HL-60/S4 (cell line): Measurements from ENCODE around the gene BFAR.
"Not testable (repeated sequence)": the region's sequence is repeated elsewhere in the genome, so short reads cannot be mapped to it uniquely, and the experiment has no call there.

Experiments used
- in situ Hi-C: fragments of 300-500 bp; cut with MboI; formaldehyde crosslinking; loops from 2 replicates; pipeline ENCODE4 v1.14.3; 2022; ENCODE audit warnings: low sequenced_read_pairs

The BFAR gene, protein sequence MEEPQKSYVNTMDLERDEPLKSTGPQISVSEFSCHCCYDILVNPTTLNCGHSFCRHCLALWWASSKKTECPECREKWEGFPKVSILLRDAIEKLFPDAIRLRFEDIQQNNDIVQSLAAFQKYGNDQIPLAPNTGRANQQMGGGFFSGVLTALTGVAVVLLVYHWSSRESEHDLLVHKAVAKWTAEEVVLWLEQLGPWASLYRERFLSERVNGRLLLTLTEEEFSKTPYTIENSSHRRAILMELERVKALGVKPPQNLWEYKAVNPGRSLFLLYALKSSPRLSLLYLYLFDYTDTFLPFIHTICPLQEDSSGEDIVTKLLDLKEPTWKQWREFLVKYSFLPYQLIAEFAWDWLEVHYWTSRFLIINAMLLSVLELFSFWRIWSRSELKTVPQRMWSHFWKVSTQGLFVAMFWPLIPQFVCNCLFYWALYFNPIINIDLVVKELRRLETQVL

DNA sequence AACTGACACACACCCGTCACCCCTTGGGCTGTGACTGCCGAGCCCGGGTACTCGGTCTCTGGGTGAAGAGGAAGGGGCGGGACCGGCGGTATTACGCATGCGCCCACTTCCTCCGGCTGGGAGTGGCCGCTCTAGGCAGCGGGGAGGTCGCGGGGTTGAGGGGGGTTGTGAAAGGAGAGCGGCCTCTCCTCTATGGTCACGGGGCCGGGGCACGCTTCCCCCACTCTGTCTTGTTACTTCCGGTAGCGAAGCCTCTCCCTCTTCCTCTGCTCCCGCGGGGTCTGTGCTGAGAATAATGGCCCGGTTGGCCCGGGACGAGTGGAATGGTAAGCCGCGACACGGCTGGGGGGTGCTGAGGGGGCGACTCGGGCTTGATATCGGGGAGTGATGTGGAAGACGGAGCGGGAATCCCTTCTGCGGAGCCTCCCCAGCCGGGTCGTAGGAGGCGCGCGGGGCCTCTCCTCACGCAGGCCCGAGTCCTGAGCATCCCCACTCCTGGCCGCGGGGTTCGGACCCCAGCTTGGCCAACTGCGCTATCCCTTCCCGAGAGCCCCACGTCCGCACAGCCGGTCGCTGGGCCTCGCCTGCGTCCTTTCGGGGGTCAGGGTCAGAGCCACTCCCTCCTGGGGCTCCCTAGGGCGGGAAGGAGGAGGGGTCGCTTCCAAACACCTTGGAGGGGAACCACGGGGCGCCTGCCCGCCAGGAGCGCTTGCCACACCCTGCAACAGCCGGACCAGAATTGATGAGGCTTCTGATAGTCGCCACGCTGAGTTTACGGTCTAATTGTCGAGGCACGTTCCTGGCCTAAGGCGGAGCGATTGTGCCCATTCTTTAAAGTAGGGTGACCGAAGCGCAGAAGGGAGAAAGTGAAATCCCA lies at the start of gene BFAR:
Gene BFAR (plus strand): TSS at position 259 of the 877 bp plus-strand sequence. CDS start 11,396 bp downstream, outside the sequence.
- in situ Hi-C loops = no loop called here

DNA sequence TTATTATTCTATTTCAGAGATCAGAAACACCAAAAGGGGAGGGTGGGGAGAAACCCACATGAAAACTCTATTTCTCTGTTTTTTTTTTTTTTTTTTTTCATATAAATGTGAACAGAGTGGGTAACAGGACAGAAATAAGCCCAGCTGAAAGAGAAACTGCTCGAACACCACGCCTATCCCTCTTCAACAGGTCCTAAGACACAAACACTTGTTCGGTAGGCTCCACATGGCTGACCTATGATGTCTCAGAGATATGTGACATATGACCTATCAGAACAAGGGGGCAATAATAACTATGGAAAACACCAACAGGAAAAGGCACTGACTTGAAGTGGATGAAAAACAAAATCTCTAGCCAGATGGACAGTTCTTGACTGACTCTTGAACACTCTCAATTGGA lies 47.5 kb upstream of the BFAR start:
- in situ Hi-C loops = no loop called here

DNA sequence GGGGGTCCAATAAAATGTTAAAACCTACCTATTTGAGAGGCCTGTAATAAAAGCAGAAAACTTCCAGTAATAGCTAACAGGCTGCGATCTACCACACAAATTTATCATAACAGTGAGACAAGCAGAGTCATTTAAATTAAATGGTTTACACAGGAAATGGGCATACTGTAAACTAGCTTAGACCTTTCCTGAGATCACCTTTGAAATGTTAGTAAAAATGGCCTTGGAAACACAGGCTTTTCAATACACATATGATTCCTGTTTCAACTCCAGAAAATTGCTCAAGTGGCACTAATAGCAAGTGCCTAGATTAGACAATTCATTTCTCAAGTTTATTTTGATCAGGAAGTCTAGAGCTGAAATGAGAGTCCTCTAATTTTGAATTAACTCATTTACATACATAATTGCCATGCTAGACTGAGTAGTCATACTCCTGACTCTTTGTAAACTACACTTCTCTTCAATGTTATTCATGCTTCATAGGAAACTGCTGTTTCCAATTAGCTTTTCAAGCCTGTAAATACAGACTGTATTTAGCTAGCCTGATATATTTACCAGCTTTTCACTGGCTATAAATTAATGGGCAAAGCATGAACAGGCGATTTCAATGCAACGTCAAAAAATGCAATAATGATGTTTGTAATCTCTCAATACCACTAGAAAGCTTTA lies 46.0 kb upstream of the BFAR start:
- in situ Hi-C loops = no loop called here

DNA sequence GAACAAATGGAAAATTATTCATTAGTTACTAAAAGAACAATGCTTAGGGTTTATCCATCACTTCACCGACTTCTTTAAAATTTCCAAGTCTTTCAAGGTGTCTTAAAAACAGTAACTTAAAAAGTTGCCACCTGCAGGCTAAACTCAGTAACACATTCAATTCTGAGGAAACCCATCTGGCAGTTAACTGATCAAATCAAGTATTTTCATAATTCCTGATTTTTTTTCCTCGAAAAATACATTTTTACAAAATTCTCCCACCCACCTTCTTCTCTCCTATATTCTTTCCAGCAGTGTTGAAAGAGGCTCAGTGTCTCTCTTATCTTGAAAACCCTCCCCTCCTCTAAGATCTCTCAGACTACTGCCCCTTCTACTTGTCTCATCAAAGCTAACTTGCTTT lies 32.6 kb upstream of the BFAR start:
- in situ Hi-C loops = no loop called here

DNA sequence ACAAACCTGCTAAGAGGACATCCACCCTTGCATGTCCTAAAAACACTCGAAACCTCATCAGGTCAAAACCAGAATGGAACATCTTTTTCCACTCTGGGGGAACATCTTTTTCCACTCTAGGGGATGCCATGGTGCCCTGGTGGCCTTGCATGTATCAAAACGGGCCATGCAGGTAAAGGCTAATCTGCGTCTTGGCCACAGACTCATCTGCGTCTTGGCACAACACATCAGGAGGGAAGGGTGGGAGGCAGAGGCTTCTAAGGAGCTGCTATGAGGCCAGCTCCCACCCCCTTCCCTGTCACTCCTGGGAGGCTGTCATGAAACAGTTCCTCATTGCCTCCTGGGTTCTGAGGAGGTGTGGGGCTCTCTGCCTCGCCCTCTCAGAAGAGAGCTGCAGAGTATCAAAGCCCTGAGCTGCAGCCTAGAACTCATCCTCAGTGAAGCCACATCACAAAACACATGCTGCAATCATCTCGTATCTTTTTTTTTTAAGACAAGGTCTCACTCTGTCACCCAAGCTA lies 30.2 kb upstream of the BFAR start:
- in situ Hi-C loops = no loop called here

DNA sequence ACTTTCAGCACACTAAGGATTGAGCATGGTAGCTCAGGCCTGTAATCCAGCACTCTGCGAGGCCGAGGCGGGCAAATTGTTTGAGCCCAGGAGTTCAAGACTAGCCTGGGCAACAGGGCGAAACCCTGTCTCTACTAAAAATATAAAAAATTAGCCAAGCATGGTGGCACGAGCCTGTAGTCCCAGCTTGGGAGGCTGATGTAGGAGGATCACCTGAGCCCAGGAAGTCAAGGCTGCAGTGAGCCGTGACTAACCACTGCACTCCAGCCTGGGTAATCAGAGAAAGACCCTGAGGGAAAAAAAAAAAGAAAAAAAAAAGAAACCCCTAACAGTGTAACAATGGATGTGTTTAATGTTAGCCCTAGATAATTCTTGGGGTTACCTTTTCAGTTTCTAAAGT lies 26.6 kb upstream of the BFAR start:
- in situ Hi-C loops = no loop called here

DNA sequence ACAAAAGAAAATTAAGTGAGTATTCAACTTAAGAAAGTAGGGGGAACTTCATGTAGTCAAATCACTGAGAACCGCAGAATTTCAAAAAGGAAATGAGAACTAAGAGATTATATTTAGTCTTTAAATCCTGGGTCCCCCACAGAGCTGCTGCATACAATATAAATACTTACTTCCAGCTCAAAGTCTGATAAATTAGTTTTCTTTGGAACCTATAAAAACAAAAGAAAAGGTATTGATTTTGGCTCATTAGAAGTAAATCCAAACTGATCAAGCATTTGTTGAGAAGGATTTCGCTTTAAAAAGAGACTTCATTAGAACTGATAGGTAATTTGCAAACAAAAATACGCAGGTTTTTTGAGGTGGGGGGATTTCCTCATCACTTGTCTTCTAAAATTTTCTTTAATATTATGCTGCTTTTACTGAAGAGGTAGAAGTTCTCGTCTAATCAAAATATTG lies 24.6 kb upstream of the BFAR start:
- in situ Hi-C loops = no loop called here

DNA sequence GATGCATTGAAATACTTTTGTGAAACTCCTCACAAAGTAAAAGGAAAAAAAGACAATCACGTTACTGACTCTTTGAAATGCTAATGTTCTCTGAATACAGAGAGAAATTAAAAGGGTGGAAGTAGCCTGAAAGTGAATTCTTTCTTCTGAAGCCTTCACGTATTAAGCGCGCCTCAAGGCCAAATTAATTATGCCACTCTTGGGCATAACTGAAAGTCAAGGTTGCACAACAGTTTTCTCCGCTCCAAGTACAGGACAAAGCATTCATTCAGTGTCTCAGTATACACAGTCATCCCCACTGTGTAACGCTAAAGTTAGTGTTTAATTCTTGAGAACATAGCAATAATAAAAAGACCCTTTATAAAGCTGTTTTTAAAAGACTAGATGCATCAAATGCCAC lies 24.1 kb upstream of the BFAR start:
- in situ Hi-C loops = no loop called here

DNA sequence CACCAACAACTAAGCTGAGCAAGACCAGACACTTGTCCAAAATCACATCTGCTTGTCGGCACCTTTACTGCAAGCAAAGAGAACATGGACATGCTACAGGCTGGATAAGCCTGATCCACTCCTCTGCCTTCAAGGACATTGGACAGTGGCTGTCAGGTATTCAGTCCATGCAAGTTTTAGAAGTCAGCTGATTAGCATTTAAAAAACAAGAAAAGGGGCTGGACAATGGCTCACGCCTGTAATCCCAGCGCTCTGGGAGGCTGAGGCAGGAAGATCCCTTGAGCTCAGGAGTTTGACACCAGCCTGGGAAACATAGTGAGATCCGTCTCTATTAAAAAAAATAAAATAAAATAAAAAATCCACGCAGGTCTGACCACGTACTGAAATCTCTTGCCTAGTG lies 23.0 kb upstream of the BFAR start:
- in situ Hi-C loops = no loop called here

DNA sequence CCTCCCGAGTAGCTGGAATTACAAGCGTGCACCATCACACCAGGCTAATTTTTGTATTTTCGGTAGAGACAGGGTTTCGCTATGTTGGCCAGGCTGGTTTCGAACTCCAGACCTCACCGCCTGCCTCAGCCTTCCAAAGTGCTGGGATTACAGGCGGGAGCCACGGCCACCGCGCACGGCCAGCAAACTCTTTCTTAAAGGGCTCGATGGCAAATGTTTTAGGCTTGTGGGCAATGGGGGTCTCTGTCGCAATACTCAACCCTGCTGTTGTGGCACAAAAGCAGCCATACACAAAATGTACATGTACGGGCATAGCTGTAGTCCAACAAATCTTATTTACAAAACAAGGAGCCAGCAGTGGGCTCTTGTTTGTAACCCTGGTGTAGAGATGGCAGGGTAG lies 21.1 kb upstream of the BFAR start:
- in situ Hi-C loops = no loop called here

DNA sequence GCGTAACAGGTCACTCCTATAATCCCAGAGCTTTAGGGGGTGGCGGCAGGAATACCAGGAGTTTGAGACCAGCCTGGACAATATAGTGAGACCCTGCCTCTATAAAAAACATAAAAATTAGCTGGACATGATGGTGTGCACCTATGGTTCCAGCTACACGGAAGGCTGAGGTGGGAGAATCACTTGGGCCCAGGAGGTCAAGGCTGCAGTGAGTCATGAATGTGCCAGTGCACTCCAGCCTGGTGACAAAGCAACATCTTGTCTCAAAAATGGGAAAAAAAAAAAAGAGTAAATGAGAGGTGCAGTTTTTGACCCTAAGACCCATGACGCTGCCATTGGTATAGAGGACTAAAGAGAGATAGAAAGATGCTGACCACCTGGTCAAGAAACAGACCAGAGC lies 18.8 kb upstream of the BFAR start:
- in situ Hi-C loops = no loop called here

DNA sequence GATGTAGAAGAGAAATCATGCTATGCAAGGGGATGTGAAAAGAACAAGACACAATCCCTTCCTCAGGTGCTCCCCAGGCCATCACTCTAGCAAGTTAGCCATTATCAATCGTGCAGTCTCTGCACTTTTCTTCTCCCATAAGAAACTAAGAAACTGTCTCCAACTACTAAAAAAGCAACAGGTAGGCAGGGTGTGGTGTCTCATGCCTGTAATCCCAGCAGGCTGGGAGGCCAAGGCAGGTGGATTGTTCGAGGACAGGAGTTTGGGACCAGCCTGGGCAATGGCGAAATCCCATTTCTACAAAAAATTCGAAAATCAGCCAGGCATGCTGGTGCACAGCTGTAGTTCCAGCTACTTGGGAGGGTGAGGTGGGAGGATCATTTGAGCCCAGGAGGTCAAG lies 16.5 kb upstream of the BFAR start:
- in situ Hi-C loops = no loop called here

DNA sequence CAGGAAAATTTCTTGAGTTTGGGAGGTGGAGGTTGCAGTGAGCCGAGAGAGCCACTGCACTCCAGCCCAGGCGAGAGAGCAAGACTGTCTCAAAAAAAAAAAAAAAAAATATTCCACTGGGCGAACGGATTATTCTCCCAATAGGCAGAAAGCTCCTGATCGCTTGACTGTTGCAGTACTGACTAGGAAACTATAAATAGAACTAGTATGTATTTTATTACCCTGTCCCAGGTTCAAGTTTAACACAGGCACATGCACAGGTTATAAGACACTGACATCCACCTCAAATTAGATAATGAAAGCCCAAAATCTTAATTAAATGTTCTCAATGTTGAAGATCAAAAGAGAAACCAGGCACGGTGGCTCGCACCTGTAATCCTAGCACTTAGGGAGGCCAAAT lies 14.2 kb upstream of the BFAR start:
- in situ Hi-C loops = no loop called here

DNA sequence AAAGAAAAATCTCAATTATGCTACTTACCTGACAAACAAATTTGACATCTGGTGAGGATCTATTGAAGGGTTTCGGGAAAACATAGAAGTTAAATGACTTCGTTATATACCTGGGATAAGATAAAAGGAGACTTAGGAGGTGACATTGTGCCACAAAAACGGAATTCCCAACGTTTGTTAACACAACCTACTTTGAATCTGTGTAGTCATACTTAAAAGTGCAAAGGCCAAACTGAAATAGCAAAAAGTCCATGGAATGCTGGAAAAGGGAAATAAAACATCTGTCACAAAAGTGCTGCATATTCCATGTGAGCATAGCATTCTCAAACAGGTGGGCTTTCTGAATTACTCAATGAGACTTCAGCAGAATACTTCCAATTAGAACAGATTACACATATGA lies 5.7 kb upstream of the BFAR start:
- in situ Hi-C loops = no loop called here

DNA sequence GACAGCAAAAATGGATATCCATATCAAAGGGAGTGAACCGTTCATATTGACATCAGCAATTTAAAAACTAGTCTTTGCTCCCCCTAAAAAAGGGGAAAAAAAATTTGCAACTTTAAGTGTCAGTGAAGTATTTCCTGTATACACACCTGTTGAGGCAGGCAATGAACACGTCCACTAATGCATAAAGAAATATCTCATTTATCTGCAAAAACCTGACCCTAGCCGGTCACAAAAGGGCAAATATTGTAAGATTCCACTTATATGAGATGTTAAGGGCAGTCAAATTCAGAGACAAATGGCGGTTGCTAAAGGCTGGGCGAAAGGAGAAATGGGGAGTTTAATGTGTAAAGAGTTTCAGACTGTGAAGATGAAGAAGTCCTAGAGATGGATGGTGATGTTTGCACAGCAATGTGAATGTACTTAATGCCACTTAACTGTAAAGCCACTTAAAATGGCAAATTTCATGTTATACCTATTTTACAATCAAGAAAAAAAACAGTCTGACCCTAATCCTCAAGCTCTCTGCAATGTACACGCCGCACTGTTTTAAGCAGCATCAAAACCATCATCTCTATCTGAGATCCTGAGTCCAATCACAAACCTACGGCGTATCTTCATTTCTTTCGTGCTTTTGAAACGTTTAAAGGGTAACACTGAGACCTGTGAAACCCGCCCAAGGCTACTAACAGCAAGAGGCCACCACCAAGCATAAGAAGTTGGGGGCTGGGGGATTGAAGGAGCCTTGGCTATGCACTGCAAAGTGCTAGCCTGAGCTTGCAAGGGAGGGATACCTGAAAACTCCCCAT lies 3.7 kb upstream of the BFAR start:
- in situ Hi-C loops = no loop called here

DNA sequence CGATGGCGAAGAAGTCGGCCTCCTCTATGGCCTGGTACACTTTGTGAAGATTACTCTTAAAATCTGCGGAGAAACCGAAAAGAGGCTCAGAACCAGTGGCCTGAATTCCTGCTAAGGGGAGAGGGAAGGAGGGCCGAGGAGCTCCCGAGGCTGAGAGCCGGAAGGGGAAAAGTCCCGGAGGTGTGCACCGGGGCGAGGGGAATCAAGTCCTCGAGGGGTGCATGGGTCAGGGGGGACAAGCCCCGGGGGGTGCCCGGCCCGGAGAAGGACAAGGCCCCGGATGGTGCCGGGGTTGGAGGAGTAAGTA lies 3.2 kb upstream of the BFAR start:
- in situ Hi-C loops = no loop called here

DNA sequence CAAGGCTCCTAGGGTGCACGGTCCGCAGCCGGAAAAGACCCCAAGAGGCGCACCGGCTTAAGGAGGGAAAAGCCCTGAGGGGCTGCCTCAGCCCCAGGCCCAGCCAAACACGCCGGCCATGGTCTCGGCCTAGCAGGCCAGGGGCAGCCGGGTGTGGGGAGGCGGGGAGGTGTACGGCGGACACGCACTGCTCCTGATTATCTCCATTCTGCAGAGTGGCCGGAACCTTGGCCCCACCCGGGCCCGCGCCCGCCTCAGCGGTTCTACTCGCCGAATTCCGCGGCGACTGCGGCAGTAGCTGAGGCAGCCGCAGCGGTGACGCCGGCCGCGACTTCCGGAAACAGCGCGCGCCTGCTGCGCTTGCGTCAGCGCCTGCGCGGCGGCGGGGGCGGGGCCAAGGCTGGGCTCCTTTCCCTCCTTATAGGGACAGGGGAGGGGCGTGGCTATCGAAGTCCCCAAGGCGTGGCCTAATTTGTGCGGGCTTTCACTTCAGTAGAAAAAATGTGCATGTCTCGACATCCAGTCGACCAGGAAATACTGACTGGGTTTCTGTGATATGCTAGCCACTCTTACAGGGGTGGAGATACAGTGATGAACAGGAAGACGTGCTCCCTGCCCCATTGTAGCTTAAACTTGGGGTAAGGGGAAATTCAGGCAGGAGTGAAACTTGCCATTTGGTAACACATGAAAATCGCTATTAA lies 2.7 kb upstream of the BFAR start, which contains the start of gene PARN:
Gene PARN (minus strand): TSS at position 342 of the 701 bp plus-strand sequence. CDS start 135 bp downstream, at position 207.
- in situ Hi-C loops = no loop called here

DNA sequence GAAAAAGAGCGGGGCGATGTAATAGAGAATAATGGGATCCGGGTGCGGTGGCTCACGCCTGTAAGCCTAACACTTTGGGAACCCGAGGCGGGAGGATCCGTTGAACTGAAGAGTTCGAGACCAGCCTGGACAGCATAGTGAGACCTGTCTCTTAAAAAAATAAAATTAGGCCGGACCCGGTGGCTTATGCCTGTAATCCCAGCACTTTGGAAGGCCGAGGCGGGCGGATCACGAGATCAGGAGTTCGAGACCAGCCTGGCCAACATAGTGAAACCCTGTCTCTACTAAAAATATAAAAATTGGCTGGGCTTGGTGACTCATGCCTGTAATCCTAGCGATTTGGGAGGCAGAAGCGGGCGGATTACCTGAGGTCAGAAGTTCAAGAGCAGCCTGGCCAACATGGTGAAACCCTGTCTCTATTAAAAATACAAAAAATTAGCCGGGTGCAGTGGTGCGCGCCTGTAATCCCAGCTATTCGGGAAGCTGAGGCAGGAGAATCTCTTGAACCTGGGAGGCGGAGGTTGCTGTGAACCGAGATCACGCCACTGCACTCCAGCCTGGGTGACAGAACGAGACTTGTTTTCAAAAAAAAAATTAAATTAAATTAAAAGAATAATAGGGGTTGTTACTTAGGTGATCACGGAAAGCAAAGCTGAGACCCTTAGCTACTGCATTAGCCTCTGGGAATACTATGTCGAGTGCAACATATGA lies 2.0 kb upstream of the BFAR start:
- in situ Hi-C loops = not testable (repeated sequence)

DNA sequence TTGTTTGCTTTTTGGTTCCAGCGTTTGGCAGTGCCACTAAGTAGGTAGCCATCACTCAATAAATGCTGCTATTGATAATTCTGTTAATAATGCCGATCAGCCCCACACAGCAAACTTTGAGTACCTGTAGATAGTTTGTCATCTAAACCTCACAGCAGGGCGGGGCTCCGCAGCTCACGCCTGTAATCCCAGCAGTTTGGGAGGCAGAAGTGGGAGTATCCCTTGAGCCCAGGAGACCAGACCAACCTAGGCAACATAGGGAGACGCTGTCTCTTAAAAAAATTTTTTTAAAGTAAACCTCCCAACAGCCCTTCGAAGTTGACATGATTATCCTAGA lies 1.6 kb downstream of the BFAR start:
- in situ Hi-C loops = no loop called here
